NK-92 treated with Interleukin-12 subunit alpha and Interleukin-12 subunit beta, amount 100 ng/mL, for 24 hours (cell line): ENCODE results near the gene KCNAB1.
"Not testable (repeated sequence)": the region's sequence is repeated elsewhere in the genome, so short reads cannot be mapped to it uniquely, and the experiment has no call there.

Experiments
- DNase-seq: peaks from one replicate; lab custom pipeline; 2025; lab: John Stamatoyannopoulos, UW

The KCNAB1 gene

GRCh38 chr3:156176048-156176447 lies 55.7 kb downstream of the KCNAB1 start:
- DNase-seq, result no peak

DNA sequence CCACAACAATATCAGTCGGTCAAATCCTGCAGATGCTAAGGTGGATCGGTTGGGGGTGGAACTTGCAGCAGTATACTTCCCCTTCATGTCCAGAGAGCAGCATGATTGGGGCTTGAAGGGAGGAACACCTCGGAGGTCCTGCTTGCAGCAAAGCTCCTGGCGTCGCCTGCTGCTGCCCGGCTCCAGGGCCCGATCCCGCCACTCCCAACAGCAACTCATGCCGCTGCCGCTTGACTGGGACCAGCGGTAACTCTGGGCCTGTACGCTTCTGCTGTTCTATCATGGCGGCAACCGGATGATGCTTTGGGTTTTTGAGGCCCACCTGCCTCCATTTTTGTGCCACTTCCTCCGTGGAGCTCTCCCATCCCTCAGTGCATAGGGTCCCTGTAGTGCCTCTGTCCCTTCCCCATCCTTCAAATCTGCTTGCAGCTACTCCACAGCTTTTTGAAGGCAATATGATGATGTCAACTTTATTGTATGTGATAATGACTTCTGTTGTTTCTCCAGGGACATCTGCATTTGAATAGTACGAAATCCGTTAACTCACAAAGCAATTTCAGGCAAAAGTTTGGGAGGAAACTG lies 56.3 kb downstream of the KCNAB1 start:
- no peak for DNase-seq

DNA sequence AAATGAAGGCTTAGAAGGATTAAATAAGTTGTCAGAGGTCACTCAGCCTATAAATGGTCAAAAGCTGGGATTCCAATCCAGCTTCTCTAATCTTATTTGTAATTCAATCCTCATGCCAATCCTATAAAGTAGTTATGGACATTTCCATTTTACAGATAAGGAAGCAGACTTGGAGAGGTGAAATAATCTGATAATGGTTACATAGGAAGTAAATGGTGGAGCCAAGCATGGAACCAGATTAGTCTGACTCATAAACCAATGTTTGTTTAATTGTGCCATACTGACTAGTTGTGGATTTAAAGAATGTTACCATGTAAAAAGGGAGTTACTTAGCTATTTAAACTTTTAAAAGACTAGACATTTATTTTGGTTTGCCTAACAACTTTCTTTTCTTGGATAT lies 59.7 kb downstream of the KCNAB1 start:
- no peak for DNase-seq

DNA sequence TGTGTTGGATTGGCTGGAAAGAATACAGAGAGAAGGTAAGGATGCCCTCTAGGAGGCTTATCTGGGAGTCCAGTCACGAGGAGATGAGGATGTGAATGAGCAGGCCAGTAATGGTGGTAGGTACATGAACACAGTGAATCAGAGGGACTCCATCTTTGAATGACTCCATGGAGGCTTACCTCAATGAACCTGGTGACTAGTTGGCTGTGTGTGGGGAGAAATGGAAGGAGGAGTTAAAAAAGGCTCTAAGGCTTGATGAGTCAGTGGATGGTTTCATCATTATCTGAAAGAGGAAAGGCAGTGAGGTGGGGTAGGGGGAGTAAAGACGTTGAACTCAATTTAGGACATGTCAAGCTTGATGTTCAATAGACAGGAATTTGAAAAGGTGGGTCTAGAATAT lies 61.1 kb downstream of the KCNAB1 start:
- DNase-seq, result no peak

GRCh38 chr3:156183396-156183795 lies 63.0 kb downstream of the KCNAB1 start:
- DNase-seq, result no peak

GRCh38 chr3:156184156-156184555 lies 63.8 kb downstream of the KCNAB1 start:
- no peak for DNase-seq

DNA sequence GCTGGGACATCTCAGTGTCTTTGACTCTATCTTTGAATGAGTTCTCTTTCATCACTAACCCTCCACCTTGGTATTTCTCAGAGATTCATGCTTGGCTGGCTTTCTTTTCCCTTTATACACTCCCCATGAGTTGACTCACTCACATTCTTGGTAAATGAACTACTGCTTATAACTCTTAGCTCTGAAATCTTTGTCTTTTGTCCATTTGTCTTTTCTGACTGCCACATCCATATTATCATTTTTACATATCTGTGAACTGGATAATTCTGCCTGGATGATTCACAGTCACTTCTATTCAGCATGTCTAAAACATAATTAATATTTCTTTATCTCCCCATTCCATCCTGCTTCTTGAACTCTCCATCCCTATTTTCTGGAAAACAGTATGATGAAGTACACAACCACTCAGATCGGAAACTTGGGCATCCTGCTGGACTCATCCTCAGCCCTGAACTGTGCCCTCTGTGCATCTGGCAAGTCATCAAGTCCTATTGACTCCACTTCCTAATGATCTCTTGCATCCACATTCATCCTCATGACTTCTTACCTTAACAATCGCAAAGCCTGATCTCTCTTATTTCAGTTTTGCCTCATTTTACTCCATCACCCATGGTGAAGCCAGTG lies 66.9 kb downstream of the KCNAB1 start:
- no peak for DNase-seq

DNA sequence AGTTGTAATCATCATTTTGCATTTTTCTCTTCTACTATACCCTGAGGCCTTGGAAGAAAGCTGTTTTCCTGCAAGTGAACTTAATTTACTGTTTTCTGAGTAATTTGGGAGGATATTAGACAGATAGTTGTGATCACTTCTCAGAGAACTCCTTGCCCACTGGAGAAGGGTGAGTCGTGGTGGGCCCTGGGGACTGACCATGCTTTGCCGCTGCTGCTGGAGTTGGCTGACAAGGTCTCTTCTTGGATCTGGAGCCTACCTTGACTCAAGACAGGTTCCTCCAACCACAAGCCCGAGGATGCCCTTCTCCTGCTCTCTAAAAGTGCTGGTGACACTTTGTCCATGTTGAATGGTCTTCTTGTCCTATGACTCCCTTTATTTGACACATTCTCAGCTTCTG lies 68.4 kb downstream of the KCNAB1 start:
- DNase-seq, result no peak

DNA sequence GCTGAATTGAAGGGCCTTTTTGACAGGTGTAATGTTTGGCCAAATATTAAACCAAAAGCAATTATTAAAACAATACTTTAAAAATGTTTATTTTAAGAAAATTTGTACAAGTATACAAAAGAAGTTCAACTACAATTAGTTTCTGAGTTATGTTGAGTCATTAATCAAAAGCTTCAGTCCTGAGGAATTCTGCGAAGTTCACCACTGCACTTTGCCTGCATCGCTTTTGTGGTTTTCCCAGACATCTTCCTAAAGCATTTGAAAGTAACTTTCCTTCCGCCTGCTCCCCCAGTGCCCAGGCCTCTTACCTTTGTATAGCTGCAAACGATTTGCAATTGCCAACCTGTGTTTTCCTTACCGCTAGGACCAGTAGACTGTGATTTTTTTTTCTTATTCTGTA lies 69.5 kb downstream of the KCNAB1 start:
- no peak for DNase-seq

GRCh38 chr3:156194945-156195344 lies 74.6 kb downstream of the KCNAB1 start:
- DNase-seq, result not testable (repeated sequence)

DNA sequence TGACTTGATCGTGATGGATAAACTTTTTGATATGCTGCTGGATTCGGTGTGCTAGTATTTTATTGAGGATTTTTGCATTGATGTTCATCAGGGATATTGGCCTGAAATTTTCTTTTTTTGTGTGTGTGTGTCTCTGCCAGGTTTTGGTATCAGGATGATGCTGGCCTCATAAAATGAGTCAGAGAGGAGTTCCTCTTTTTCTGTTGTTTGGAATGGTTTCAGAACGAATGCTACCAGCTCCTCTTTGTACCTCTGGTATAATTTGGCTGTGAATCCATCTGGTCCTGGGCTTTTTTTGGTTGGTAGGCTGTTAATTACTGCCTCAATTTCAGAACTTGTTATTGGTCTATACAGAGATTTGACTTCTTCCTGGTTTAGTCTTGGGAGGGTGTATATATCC lies 76.8 kb downstream of the KCNAB1 start:
- DNase-seq, result not testable (repeated sequence)

GRCh38 chr3:156201411-156202405 lies 81.3 kb downstream of the KCNAB1 start:
- no peak for DNase-seq

DNA sequence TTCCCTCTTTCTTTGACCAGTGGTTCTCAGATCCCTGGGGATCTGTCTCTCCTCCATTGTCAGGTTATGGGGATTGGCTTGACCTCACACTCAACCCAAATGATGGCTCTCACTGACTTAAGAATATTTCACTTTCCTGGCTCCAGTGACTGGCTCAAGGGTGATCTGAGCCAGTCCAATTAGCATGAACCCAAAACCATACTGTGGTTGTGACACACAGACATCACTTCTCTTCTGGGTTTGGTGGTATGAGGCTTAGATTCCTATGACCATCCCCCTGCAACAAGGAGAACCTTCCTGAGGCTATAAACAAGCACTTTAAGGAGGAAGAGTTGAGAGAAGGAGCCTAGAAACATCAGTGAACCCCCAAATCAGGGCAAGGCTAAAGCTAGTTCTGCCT lies 85.8 kb downstream of the KCNAB1 start:
- DNase-seq, result no peak

- DNase-seq, result no peak
These were observed 87.7 kb downstream of the KCNAB1 start for GRCh38 chr3:156207802-156208685.

- DNase-seq, result no peak
These were observed 89.4 kb downstream of the KCNAB1 start for GRCh38 chr3:156209631-156210335.

DNA sequence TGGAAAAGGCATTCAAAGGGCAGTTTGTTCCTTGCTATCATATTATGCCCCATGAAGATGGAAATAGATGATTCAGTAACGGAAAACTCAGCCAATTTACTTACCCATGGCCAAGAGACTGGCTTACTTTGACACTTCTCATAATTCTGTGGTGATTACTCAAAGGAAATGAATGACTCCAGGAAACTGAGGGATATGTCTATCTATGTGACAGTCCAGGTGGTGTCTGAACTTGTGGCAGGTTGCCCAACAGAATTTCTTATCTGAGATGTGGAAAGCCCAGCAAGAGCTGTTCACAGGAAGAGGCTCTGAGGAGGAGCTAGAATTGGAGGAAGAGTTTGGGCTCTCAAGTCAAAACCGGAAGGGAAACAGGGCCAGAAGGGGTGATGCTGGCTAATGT lies 91.2 kb downstream of the KCNAB1 start:
- no peak for DNase-seq

- no peak for DNase-seq
These were observed 94.3 kb downstream of the KCNAB1 start for GRCh38 chr3:156214676-156215075.

- DNase-seq, result no peak
These were observed 95.4 kb downstream of the KCNAB1 start for GRCh38 chr3:156215751-156216150.

DNA sequence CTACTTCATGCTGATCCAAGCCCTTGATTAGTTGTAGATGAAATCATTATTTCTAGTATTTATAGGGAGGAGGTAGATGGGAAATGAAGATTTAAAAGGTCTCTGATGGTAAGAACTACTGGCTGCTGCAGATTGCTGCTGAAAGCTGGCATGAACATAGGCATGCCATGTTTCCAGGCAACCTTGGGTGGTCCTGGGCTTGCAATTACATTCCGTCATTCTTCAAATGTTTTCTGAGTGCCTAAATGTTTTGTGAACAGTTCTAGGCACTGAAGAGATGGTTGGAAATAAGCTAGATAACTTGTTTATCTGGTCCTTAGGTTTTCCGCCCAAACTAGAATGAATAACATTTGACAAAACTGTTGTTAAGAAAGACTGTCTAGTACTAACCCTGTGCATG lies 95.8 kb downstream of the KCNAB1 start:
- DNase-seq, result no peak

- DNase-seq, result no peak
These were observed 96.5 kb downstream of the KCNAB1 start for GRCh38 chr3:156216852-156217251.

- DNase-seq, result no peak
These were observed 97.4 kb downstream of the KCNAB1 start for GRCh38 chr3:156217674-156218352.
